GM18498 (cell line): ENCODE data around the gene ZNF398.
"Not testable (repeated sequence)": the region's sequence is repeated elsewhere in the genome, so short reads cannot be mapped to it uniquely, and the experiment has no call there.

Source experiments
- ATAC-seq: cut with Tn5 transposase; IDR thresholded peaks from one replicate; pipeline ENCODE4 v1.9.1; 2021; ENCODE audit warnings: mild to moderate bottlenecking, moderate library complexity; ENCODE audit not compliant: unreplicated experiment

ZNF398 gene

GRCh38 chr7:149223761-149224160, 76.5 kb downstream of the ZNF398 start:
- ATAC-seq: no peak

DNA sequence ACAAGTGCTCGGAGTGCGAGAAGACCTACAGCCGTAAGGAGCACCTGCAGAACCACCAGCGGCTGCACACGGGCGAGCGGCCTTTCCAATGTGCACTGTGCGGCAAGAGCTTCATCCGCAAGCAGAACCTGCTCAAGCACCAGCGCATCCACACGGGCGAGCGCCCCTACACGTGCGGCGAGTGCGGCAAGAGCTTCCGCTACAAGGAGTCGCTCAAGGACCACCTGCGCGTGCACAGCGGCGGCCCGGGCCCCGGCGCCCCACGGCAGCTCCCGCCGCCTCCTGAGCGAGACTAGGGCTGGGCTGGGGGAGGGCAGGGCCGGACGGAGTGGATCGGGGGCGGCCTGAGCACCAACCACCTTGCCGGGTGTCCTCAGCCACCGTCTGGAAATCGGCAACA, 77.1 kb downstream of the ZNF398 start:
- no peak for ATAC-seq

- no peak for ATAC-seq
Observed at GRCh38 chr7:149225106-149225505, 77.9 kb downstream of the ZNF398 start.

DNA sequence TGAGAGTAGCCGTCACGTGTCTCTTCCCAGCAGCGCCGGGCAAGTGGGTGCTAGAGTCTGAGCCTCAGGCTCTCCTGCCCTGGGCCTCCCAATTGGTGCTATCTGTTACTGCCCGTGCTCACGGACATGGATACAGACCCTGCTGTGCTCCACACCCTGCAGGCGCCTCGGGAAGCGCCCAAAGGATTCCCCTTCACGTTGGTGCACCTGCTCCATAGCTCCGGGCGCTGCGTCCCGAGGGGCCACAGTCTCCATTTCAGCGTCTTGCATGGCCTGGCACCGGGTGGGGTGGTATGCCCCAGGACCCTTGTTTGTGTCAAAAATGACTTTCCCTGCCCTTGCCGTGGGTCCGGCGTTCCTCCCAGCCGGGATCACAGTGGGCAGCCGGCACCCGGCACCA, 78.4 kb downstream of the ZNF398 start:
- ATAC-seq: no peak

DNA sequence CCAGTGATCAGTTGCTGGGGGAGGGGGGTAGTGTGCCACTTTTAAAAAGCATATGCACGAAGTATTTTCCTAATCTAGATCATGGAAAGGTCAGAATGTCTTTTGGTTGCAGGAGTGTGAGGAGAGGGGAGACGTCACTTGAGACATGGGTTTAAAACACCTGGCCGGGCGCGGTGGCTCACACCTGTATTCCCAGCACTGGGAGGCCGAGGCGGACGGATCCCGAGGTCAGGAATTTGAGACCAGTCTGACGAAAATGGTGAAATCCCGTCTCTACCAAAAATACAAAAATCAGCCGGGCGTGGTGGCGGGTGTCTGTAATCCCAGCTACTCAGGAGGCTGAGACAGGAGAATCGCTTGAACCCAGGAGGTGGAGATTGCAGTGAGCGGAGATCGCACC, 79.1 kb downstream of the ZNF398 start:
- ATAC-seq: not testable (repeated sequence)

DNA sequence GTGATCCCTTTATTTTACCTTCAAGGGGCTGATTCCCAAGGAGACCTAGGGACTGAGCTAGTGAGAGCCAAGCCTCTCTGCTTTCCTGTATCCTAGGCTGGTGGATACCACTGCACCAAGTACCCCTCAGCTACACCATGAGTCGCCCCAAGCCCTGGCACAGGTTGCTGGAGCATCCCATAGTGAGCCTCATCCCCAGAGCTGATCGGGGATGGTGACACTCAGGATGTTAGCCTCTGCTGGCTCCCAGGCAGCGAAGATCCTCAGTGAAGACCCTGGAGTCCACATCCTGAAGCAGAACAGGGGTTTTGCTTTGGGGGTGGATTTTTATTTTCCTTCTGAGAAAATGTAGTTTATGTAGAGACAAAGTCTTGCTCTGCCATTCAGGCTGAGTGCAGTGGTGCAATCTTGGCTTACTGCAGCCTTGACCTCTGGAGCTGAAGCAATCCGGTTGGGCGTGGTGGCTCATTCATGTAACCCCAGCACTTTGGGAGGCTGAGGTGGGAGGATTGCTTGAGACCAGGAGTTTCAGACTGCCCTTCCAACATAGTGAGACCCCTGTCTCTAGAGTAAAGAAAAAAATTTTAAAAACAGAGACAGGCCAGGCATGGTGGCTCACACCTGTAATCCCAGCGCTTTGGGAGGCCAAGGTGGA, 79.7 kb downstream of the ZNF398 start:
- ATAC-seq: no peak

GRCh38 chr7:149228831-149229471, 81.7 kb downstream of the ZNF398 start:
- no peak for ATAC-seq

DNA sequence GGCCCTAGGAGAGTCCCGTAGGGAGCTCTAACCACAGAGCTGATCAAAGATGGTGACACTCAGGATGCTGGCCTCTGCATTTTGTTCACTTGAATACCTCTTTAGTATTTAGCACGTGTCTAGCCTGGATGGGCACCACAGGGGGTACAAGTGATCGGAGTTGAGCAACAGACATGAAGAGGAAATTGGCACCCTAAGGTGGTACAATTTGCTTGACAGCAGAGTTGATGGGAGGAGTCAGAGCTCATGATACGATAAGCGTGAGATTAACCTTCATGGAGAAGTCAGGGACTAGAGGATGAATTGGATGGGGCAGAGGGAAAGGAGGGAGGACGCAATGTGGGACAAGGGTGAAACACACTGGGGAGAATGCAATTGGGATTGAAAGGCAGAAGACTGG, 82.3 kb downstream of the ZNF398 start:
- no peak for ATAC-seq

DNA sequence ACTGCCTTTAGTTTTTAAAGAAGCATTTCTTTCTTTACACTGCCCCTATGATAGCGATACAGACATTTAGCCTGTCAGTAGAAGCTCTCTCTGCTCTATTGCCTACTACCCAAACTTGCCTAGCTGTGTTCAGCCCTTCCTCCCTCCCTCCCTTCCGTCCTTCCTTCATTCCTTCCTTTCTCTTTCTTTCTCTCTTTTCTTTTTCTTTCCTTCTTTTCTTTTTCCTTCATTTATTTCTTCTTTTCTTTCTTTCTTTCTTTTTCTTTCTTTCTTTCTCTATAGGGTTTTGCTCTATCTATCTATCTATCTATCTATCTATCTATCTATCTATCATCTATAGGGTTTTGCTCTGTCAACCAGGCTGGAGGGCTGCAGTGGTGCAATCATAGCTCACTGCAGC, 85.1 kb downstream of the ZNF398 start:
- ATAC-seq: no peak
